Stimulated activated CD8-positive, alpha-beta memory T cell treated with anti-CD3 and anti-CD28 coated beads, Interleukin-12 subunit alpha, Interleukin-12 subunit beta, amount 100 ng/mL, for 24 hours (primary cell): Measurements from ENCODE around the gene MVB12B.

ENCODE experiments used
- DNase-seq: peaks from one replicate; pipeline ENCODE4 v3.0.0-alpha.2; 2020; ENCODE audit errors: extremely low read depth

MVB12B gene

GRCh38 chr9:126303488-126303887, 23.1 kb upstream of the MVB12B start:
- no peak for DNase-seq

- DNase-seq: no peak
Measured at GRCh38 chr9:126304207-126304970, 22.2 kb upstream of the MVB12B start.

- no peak for DNase-seq
Measured at GRCh38 chr9:126304971-126305320, 21.7 kb upstream of the MVB12B start.

- no peak for DNase-seq
Measured at GRCh38 chr9:126306071-126306647, 20.5 kb upstream of the MVB12B start.

GRCh38 chr9:126307322-126308061, 19.1 kb upstream of the MVB12B start:
- DNase-seq: no peak

- DNase-seq: no peak
Measured at GRCh38 chr9:126309427-126310189, 17.0 kb upstream of the MVB12B start.

- DNase-seq: no peak
Measured at GRCh38 chr9:126312584-126313551, 13.8 kb upstream of the MVB12B start.

GRCh38 chr9:126316085-126316655, 10.5 kb upstream of the MVB12B start:
- DNase-seq: no peak

- DNase-seq: no peak
Measured at GRCh38 chr9:126317513-126317912, 9.1 kb upstream of the MVB12B start.

- no peak for DNase-seq
Measured at GRCh38 chr9:126318858-126319257, 7.8 kb upstream of the MVB12B start.

GRCh38 chr9:126319671-126320070, 7.0 kb upstream of the MVB12B start:
- DNase-seq: no peak

GRCh38 chr9:126320158-126320922, 6.3 kb upstream of the MVB12B start:
- no peak for DNase-seq

GRCh38 chr9:126321742-126322141, 4.9 kb upstream of the MVB12B start:
- DNase-seq: no peak

- no peak for DNase-seq
Measured at GRCh38 chr9:126325821-126326220, 808 bp upstream of the MVB12B start.

- DNase-seq: no peak
Measured at GRCh38 chr9:126327006-126327713, 531 bp downstream of the MVB12B start.

GRCh38 chr9:126327714-126328185, 1.1 kb downstream of the MVB12B start:
- DNase-seq: no peak

GRCh38 chr9:126328407-126328806, 1.8 kb downstream of the MVB12B start:
- DNase-seq: no peak

GRCh38 chr9:126329476-126330275, 3.0 kb downstream of the MVB12B start:
- DNase-seq: no peak
